Fibroblast of lung (primary cell): ENCODE data around the gene USP6NL. TPM values are rescaled to one million over a fixed set of nuclear protein-coding genes. Genes with fewer than 3 reads are reported as not detected.

Source experiments
- DNase-seq, 2 donors: peaks; one replicate each; pipeline versions ENCODE4 v3.0.0 to v3.0.0-alpha.2; 2010; ENCODE audit warnings: low read depth in 2 of 2
- H2AFZ ChIP-seq: 2 replicates; pipeline ENCODE4 v1.5.1; 2012; ENCODE audit warnings: low read length, control low read depth, inconsistent platforms
- H3K27ac ChIP-seq: 2 replicates; pipeline ENCODE4 v1.5.1; 2011; ENCODE audit warnings: low read length, control low read depth; ENCODE audit not compliant: insufficient read depth
- H3K27me3 ChIP-seq: 2 replicates; pipeline ENCODE4 v1.5.1; 2011; ENCODE audit warnings: mild to moderate bottlenecking, low read length; ENCODE audit not compliant: control insufficient read depth, insufficient read depth
- H3K36me3 ChIP-seq: 2 replicates; pipeline ENCODE4 v1.5.1; 2011; ENCODE audit warnings: low read length; ENCODE audit not compliant: control insufficient read depth, insufficient read depth
- H3K4me1 ChIP-seq: 2 replicates; pipeline ENCODE4 v1.5.1; 2011; ENCODE audit warnings: low read length; ENCODE audit not compliant: control insufficient read depth, insufficient read depth; ENCODE audit errors: extremely low read depth
- H3K4me2 ChIP-seq: 2 replicates; pipeline ENCODE4 v1.5.1; 2011; ENCODE audit warnings: low read length, control low read depth; ENCODE audit not compliant: insufficient read depth; ENCODE audit errors: extremely low read depth
- H3K4me3 ChIP-seq, 4 experiments: fragments of 200-600 bp in 1 of 4; sonication (generic) in 1 of 4; replicated peaks in 1 of 4; 2 replicates each; pipeline ENCODE4 v1.5.1; 2011 to 2016; ENCODE audit warnings: low read length in 4 of 4, low read depth in 3 of 4, mild to moderate bottlenecking in 3 of 4, control low read depth in 2 of 4, inconsistent platforms in 1 of 4, mixed read lengths in 1 of 4; ENCODE audit not compliant: insufficient read depth in 1 of 4; ENCODE audit errors: control extremely low read depth in 1 of 4
- H3K79me2 ChIP-seq: 2 replicates; pipeline ENCODE4 v1.5.1; 2012; ENCODE audit warnings: mild to moderate bottlenecking, low read length, inconsistent platforms; ENCODE audit not compliant: control insufficient read depth, insufficient read depth
- H3K9ac ChIP-seq: 2 replicates; pipeline ENCODE4 v1.5.1; 2011; ENCODE audit warnings: mild to moderate bottlenecking, low read length, control low read depth; ENCODE audit not compliant: insufficient read depth
- H3K9me3 ChIP-seq: 2 replicates; pipeline ENCODE4 v1.5.1; 2012; ENCODE audit warnings: low read depth, low read length; ENCODE audit not compliant: control insufficient read depth, insufficient read depth
- H4K20me1 ChIP-seq: 2 replicates; pipeline ENCODE4 v1.5.1; 2011; ENCODE audit warnings: low read length; ENCODE audit not compliant: control insufficient read depth, insufficient read depth; ENCODE audit errors: extremely low read depth
- CTCF ChIP-seq, 2 donors: IDR thresholded peaks in 1 of 2; conservative IDR thresholded peaks in 1 of 2; 1 replicate in 1 of 2; 2 replicates in 1 of 2; pipeline ENCODE4 v1.5.1; 2011 to 2012; ENCODE audit warnings: low read length in 2 of 2, control low read depth in 1 of 2, inconsistent platforms in 1 of 2, low read depth in 1 of 2, mild to moderate bottlenecking in 1 of 2
- EZH2 ChIP-seq: IDR thresholded peaks from 2 replicates; pipeline ENCODE4 v1.5.1; 2012; ENCODE audit warnings: low read length, control low read depth, mild to moderate bottlenecking; ENCODE audit errors: missing control alignments
- polyA plus RNA-seq, 2 donors: library from polyadenylated mRNA; depleted of rRNA in 1 of 2; stranded (reverse) in 1 of 2; unstranded in 1 of 2; fragments of >200 nt; gene quantifications; 2 replicates each; pipeline ENCODE4 v1.2.1, GENCODE V29; 2011 to 2012; ENCODE audit warnings: missing spikeins in 1 of 2
- total RNA-seq: library from RNA; depleted of rRNA; stranded (reverse); fragments of >200 nt; gene quantifications from 2 replicates; pipeline ENCODE4 v1.2.1, GENCODE V29; 2014

Gene USP6NL
- total and polyA plus RNA-seq, 2 donors (not counting 1 experiment from before 2014, with no cell fraction given), result 8.9 to 13.4 TPM

GRCh38 chr10:11482306-11482705 is 129.1 kb downstream of the USP6NL start:
- H2AFZ ChIP-seq, result no peak overlapping the region
- H3K27ac ChIP-seq, result no peak overlapping the region
- H3K9ac ChIP-seq, result no peak overlapping the region
- H3K4me3 ChIP-seq, result no peak overlapping the region
- no peak for DNase-seq
- no peaks in the 10 kb centered on the region for H4K20me1 ChIP-seq
- no peaks in the 10 kb centered on the region for H3K79me2 ChIP-seq
- no peaks in the 10 kb centered on the region for H3K9me3 ChIP-seq
- H3K4me2 ChIP-seq, result no peak overlapping the region
- H3K36me3 ChIP-seq, result no peaks in the 10 kb centered on the region
- H3K4me1 ChIP-seq, result no peaks in the 10 kb centered on the region
- TF ChIP-seq EZH2 (no peak), CTCF (conservative IDR thresholded peaks at IDR 0.05 in 1 of 2, IDR thresholded peaks at IDR 0.05 in 1 of 2; ENCODE audit: low read depth in 1 of 2, low read length in 2 of 2) (no peak)
- no peaks in the 10 kb centered on the region for H3K27me3 ChIP-seq

- TF ChIP-seq EZH2, result no peak
- TF ChIP-seq CTCF (conservative IDR thresholded peaks at IDR 0.05 in 1 of 2, IDR thresholded peaks at IDR 0.05 in 1 of 2; ENCODE audit: low read depth in 1 of 2, low read length in 2 of 2), result no peak
Measured at GRCh38 chr10:11480687-11481086, 130.8 kb downstream of the USP6NL start.

GRCh38 chr10:11479300-11479699 is 132.2 kb downstream of the USP6NL start:
- Histone ChIP-seq H3K36me3 (no peaks in the 10 kb centered on the region), H3K9ac (no peak overlapping the region), H2AFZ (no peak overlapping the region), H4K20me1 (no peaks in the 10 kb centered on the region), H3K27me3 (no peaks in the 10 kb centered on the region), H3K9me3 (no peaks in the 10 kb centered on the region), H3K4me3 (no peak overlapping the region), H3K4me1 (no peaks in the 10 kb centered on the region), H3K79me2 (no peaks in the 10 kb centered on the region), H3K27ac (no peak overlapping the region), H3K4me2 (no peak overlapping the region)
- DNase-seq, result no peak
- TF ChIP-seq CTCF (conservative IDR thresholded peaks at IDR 0.05 in 1 of 2, IDR thresholded peaks at IDR 0.05 in 1 of 2; ENCODE audit: low read depth in 1 of 2, low read length in 2 of 2) (no peak), EZH2 (no peak)

More at GRCh38 chr10:11480687-11481086, 130.8 kb downstream of the USP6NL start:
- Histone ChIP-seq H3K9me3 (no peaks in the 10 kb centered on the region), H3K36me3 (no peaks in the 10 kb centered on the region), H3K27me3 (no peaks in the 10 kb centered on the region), H3K4me2 (no peak overlapping the region), H3K9ac (no peak overlapping the region), H2AFZ (no peak overlapping the region), H3K4me1 (no peaks in the 10 kb centered on the region), H3K4me3 (no peak overlapping the region), H3K27ac (no peak overlapping the region), H3K79me2 (no peaks in the 10 kb centered on the region), H4K20me1 (no peaks in the 10 kb centered on the region)
- DNase-seq, result no peak
